Activated naive CD4-positive, alpha-beta T cell treated with Interleukin-2 at 50 U/mL for 16 hours (primary cell): ENCODE results near the gene CLCA4.

Experiments
- DNase-seq: peaks from one replicate; pipeline ENCODE4 v3.0.0-alpha.2; 2020

Gene CLCA4

DNA sequence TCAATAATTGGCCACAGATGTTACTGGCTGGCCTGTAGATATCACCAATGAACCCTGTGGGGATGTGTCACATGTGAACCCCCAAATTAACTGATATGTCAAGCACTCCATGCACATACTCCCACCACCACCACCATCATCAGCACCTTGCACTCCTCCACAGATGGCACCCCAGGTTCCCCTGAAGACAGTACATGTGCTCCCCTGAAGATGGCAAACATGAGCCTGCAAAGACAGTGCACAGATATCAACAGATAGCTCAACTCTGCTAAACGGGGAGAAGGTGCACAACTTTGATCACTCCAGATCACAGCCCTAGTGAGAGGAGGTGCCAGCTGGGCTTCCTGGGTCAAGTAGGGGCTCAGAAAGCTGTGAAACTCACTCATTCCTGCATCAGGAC is 74.4 kb downstream of the CLCA4 start:
- no peak for DNase-seq
